ENCODE measurements around the gene SCN9A. TPM values are rescaled to one million over a fixed set of nuclear protein-coding genes. Genes with fewer than 3 reads are reported as not detected.

The SCN9A gene
- total and polyA plus RNA-seq, 10 of the 15 experiments (the other 5 are each of a cell fraction or from before 2014, with no cell fraction given): 0.04 to 0.08 (median 0.08) TPM; not detected in 7

- no peaks in the 10 kb centered on the region for H3K79me2 ChIP-seq (ENCODE audit: control insufficient read depth, insufficient read depth, low read length)
- H3K4me2 ChIP-seq (ENCODE audit: control insufficient read depth, insufficient read depth): no peak overlapping the region
- ChIA-PET SMC1A (ENCODE audit: uncharacterized antibody, unreplicated experiment) (no interaction called here), CTCF (interaction anchor here (0.5 kb wide), 1 partner anchor 60 kb away, joined by 3 read pairs; no protein-coding TSS in a partner anchor), POLR2A (no interaction called here), RAD21 (ENCODE audit: unreplicated experiment) (no interaction called here)
- no peaks in the 10 kb centered on the region for H3K27me3 ChIP-seq (replicated peaks in 1 of 2; ENCODE audit: control insufficient read depth in 2 of 2, insufficient read depth in 2 of 2, low read length in 1 of 2)
- intact Hi-C loops (cut with micrococcal nuclease; ENCODE audit: unreplicated experiment): no loop called here
- H3K27ac ChIP-seq (ENCODE audit: control insufficient read depth, insufficient read depth): no peak overlapping the region
- FAIRE-seq: no peak
- H3K36me3 ChIP-seq (ENCODE audit: control insufficient read depth in 2 of 2, insufficient read depth in 2 of 2, low read length in 1 of 2): no peaks in the 10 kb centered on the region
- no peak overlapping the region for H3K9ac ChIP-seq (ENCODE audit: control insufficient read depth, insufficient read depth, low read length)
- WGBS (ENCODE audit: insufficient coverage, insufficient replicate concordance, low lambda C conversion rate, missing lambda C conversion rate): 31% methylated on average over 9 of the region's 9 CpGs
- H2AFZ ChIP-seq (ENCODE audit: control insufficient read depth, low read depth, low read length): no peak overlapping the region
- H3K4me1 ChIP-seq (ENCODE audit: control insufficient read depth, insufficient read depth, low read length): no peaks in the 10 kb centered on the region
- H3K4me3 ChIP-seq: no peak overlapping the region
- DNase-seq (ENCODE audit: low read depth, low spot score): no peak
- no peak for ATAC-seq
- BruUV-seq (replicated peaks): no TSS peak
- in situ Hi-C loops (cut with MboI): no loop called here
- no peaks in the 10 kb centered on the region for H3K9me3 ChIP-seq (replicated peaks; ENCODE audit: control insufficient read depth, insufficient read depth, low read length)
- no peaks in the 10 kb centered on the region for H4K20me1 ChIP-seq (ENCODE audit: control insufficient read depth, insufficient read depth)
- TF ChIP-seq E2F8 (IDR thresholded peaks at IDR 0.05; ENCODE audit: low read depth, partially characterized antibody) (no peak), FOXM1 (IDR thresholded peaks at IDR 0.05; ENCODE audit: low read depth, low read length) (no peak), CTCF (IDR thresholded peaks at IDR 0.05 in 2 of 3, conservative IDR thresholded peaks at IDR 0.05 in 1 of 3; ENCODE audit: control insufficient read depth in 2 of 3, extremely low read depth in 1 of 3, insufficient read depth in 1 of 3, low read depth in 3 of 3, low read length in 3 of 3) (no peak), IRF5 (IDR thresholded peaks at IDR 0.05; ENCODE audit: borderline replicate concordance) (no peak), CEBPZ (IDR thresholded peaks at IDR 0.05; ENCODE audit: low read depth, low read length) (no peak), NKRF (conservative IDR thresholded peaks at IDR 0.05) (no peak), IRF3 (IDR thresholded peaks at IDR 0.05) (no peak)
Observed at GRCh38 chr2:166284359-166284758, 91.4 kb downstream of the SCN9A start.

Measured in GM12878 (cell line).